GM19463 (cell line): ENCODE data around the gene BAG5.
"Not testable (repeated sequence)": the region's sequence is repeated elsewhere in the genome, so short reads cannot be mapped to it uniquely, and the experiment has no call there.

Source experiments
- ATAC-seq: cut with Tn5 transposase; IDR thresholded peaks from one replicate; pipeline ENCODE4 v1.9.1; 2021; ENCODE audit warnings: mild to moderate bottlenecking, moderate library complexity; ENCODE audit not compliant: unreplicated experiment

BAG5 gene

DNA sequence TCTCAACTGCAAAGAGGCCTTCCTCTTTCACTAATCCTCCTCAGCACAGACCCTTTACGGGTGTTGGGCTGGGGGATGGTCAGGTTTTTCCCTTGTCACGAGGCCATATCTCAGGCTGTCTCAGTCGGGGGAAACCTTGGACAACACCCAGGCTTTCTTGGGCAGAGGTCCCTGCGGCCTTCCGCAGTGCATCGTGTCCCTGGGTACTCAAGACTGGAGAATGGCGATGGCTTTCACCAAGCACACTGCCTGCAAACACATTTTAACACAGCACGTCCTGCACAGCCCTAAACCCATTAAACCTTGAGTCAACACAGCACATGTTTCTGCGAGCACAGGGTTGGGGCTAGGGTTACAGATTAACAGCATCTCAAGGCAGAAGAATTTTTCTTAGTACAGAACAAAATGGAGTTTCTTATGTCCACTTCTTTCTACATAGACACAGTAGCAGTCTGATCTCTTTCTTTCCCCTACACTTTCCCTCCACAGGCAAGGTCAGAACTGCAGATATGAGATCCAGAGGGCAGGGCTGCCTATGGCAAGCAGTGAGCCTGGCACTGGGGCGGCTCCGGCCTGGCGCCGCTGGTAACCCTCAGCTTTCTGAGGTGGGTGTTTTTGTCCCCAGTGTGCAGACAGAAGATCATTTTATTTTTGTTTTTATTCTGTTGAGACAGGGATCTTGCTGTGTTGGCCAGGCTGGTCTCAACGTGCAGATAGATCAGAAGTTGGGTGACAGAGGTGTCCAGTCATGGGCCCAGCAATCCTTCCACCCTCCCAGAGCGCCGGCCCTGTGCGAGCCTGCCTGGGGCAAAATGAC, 36.8 kb downstream of the BAG5 start:
- ATAC-seq: not testable (repeated sequence)

DNA sequence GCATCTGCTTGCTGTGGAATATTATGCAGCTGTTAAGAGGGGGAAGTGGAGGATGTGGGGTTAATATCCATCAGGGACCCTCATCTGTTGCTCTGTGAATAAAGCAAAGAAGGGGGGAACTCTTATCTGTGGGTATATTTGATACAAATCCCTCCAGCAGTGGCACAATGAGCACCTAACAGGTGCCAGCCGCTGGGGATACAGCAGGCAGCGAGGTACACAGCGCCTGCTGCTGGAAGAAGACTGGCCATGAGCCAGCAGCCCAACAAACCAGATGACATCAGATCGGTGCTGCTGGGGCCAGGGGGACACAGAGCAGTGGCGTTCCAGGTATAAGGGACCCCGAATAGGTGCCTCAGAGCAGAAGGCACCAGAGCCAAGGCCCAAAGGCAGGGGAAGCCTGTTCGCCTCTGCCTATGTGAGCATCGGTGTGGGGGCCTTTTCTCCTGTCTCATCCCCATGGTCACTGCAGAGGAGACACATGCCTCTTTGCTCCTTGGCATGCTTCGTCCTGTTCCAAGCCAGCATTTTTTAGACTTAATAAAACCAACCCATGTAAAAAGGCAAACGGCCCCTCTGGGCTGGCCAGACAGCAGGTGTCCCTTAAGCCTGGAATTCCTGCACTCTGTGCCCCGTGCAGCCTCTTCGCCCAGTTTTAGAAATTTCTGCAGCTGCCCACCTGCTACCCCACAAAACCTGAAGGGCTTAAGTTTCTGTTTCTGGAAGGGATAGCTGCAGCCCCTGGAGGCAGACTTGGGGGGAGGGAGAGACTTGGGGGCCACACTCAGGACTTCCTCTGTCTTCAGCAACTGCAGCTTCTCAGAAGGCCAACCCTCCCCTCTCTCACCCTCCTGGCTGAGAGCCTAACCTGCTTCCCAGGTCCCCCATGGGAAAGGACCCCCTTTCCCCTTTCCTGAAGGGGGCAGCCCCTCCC, 38.2 kb downstream of the BAG5 start:
- no peak for ATAC-seq

DNA sequence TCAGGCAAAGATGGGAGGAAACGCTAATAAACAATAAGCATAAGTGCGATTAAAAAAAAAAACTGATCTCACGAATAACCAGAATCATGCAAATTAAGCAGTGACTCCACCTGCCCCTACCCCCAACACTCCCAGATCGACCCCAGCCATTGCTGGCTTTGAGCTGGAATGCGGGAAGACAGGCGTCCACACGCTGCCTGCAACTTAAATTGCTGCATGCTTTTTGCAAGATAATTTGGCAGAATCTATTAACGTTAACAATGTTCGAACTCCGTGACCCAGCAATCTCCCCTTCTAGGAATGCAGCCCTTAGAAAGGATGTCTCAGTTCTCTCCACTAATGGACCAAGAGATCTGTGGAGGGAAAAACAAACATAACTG, 38.9 kb downstream of the BAG5 start:
- ATAC-seq: no peak

DNA sequence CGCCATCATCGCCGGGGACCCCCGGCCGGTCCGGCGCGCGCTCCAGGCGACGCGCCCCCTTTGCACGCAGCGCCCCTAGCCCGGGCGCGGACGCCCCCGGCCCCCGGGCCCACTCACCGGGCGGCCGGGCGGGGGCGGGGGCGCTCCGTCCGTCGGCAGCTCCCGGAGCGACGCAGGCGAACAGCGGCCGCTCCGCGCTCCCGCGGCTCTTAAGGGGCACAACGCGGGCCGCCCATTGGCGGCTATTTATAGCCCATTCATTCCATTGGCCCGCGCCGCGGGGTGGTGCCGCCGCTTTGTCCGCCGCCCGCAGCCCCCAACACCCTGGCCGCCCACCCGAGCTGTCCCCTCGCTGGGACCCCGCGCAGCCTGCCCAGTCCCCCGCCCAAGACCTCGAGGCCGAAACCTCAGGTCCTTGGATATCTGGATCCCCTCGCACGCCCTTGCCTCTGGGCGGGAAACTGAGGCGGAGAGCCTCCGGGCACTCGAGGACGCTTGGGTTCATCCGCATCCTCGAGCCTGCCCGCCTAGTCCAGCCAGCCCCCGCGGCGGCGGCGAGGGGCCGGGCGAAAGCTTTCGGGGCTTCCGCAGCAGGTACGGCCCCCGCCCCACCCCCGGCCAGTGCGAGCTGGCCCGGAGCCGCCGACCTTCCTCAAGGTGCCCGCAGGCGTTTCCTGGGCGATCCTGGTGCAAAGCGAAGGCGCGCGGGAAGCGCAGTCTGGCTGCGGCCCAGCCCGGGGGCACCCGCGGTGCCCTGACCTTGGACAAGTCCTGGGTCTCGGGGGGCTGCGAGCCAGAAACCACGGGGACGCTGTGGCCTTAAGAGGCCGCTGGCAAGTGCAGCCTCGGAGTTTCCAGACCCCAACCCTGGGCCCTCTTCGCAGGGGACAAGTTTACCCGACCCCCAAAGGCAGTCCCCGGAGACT, 39.5 kb downstream of the BAG5 start, which contains the start of gene CKB:
Gene CKB (minus strand): TSS at position 182 of the 926 bp plus-strand sequence. CDS start 337 bp downstream, outside the sequence.
- ATAC-seq: no peak

DNA sequence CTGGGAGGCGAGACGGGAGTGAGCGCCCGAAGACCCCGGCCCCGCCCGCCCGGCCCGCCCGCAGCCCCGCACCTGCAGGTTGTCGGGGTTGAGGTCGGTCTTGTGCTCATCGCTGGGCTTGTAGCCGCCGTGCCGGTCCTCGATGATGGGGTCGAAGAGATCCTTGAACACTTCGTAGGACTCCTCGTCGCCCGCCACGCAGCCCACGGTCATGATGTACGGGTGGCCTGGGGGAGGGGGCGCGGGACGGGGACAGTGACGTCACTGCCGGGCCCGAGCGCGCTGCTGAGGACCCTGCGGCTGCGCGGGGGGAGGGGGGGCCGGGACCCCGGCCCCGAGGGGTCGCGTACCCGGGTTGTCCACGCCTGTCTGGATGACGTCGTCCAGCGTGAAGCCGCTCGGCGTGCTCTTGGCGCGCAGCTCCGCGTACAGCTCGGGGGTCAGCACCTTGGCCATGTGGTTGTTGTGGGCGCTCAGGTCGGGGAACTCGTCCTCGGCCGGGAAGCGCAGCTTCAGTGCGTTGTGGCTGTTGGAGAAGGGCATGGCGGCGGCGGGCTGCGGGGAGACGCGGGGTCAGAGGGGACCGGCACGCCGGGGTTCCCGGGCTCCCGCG, 40.4 kb downstream of the BAG5 start:
- no peak for ATAC-seq

DNA sequence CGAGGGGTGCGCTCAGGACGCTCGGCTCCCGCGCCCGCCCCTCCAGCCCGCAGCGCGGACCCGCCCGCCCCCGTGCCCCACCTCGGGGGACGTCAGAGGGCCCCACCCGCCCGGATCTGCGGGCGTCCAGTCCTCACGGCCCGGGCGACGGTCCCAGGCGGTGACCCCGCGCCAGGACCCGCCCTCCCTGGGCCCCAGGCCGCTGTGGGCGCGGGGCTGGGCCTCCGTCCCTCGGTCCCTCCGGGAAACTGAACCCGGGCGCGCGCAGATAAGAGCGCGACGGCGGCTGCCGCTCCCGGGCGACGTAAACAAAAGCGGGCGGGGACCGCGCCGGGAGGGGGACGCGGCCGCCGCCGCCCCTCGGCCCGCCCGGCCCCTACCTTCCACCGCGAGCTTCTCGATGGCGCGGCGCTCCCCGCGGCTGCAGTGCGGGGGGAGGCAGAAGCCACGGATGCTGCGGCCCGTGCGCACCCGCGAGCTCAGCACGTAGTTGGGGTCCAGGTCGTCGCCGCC, 41.0 kb downstream of the BAG5 start:
- ATAC-seq: no peak

DNA sequence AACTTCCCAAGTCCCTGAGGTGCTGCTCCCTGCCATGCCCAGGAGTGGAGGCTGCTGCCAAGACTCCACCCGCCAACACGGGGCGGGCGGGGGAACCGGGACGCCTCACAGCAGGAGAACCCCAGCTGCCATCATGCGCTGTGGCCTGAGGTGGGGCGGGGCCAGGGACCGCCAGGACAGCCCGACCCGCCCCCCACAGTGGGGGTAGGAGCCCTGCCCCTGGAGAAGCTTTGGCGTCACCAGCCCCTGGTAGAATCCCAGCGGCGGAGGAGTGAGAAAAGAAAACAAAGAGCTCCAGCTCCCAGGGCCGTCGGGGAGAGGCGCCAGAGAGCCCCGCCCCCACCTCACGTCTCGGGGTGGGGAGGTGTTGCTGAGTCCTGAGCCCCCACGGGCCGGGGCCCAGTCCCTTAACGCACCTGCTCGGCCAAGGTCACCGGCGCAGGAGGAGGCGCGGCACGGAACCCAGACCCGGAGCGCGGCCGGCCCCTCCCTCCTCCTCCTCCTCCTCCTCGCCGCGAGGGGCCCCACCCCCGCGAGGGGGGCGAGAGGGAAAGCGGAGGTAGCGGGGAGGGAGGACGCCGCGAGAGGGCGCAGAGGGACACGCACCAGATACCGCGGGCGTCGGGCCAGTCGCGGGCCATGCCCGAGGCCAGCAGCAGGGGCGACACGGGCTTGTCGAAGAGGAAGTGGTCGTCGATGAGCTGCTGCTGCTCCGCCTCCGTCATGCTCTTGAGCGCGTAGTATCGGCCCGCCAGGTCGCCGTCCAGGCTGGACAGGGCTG, 41.6 kb downstream of the BAG5 start:
- no peak for ATAC-seq

DNA sequence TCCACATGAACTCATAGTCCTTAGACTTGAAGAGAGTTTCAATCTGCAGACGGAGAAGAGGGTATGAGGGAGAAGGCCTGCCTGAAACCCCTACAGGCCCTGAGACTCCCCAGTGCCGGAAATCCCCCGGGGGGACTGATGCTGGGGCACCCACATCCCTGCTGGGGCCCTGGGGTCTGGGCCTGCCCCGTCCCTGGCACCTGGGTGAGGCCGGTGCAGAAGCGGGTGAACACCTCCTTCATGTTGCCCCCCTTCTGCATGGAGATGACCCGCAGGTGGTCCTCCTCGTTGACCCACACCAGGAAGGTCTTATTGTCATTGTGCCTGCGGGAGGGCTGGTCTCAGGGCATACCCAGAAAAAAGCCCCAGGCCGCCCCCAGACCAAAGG, 42.2 kb downstream of the BAG5 start:
- ATAC-seq: no peak

DNA sequence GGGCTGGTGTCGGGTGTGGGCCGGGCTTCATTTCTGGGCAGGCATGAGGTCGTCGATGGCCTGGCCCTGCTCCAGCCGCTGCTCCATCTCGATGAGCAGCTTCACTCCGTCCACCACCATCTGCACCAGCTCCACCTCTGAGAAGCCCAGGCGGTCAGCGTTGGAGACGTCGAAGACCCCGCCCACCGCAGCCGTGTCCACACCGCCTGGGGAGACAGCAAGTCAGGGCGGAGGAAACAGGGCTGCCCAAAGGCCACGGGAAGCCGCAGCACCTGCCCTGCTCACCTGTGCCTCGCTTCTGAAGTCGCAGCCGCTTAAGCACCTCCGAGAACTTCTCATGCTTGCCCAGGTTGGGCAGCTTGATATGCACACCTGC, 42.6 kb downstream of the BAG5 start:
- no peak for ATAC-seq

DNA sequence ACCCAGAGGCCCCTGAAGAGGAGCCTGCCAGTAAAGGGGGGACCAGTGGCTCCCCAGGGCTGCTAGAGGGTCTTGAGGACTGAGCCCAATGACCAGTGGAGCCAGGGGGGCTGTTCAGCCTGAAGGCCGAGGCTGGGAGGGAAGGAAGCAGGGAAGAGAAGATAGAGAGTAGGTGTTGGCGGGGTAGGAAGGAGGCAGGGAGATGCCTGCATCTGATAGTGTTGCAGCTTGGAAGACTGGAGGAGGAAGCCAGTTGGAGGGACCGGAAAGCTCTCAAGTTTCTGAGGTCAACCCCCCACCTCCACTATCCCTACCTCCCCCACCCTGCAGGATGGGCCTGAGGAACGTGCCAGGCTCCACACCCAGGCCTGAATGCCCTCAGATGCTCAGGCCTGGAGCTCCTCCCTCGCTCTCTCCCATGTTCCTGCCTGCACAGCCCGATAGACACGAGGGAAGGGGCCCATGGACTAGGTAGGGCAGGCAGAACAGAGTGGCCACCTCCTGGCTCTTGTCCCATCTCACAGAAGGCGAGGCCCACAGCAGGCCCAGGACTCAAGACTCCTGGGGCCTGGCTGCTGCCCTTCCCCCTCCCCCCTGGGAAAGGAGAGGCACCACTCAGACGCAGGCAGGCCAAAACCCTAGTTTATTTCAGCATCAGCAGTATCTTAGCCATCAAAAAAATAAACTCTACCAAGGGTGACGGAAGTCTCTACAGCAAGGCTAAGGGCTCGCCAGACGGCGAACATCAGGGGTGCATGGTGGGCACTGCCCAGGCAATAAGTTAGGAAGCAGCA, 43.2 kb downstream of the BAG5 start:
- ATAC-seq: no peak

DNA sequence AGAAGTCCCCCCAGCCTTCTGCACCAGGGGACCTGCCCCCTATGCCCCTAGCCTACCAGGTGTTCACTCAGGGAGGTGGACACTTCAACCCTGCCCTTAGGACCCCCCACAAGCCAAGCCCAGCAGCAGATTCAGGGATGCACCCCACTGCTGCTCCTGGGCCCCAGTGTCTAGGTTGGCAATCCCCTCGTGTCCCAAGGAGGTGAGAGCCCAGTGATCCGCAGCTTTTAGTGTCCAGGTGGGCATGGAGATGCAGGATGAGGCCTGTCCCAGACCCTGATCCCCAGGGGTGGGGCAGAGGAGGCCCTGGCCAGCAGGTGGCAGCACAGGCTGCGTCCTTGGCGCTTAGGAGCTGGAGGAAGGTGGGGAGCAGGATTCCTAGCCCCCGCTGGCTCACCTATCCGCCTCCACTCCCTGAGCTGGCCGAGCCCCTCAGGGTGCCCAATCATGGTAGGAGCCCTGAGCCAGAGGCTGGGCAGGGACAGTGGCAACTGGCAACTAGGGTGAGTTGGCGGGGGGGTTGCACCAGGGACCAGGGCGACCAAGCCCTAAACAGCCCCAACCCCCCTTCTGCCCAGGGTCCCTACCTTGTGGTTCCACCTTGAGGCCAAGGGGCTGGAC, 43.9 kb downstream of the BAG5 start:
- ATAC-seq: no peak

DNA sequence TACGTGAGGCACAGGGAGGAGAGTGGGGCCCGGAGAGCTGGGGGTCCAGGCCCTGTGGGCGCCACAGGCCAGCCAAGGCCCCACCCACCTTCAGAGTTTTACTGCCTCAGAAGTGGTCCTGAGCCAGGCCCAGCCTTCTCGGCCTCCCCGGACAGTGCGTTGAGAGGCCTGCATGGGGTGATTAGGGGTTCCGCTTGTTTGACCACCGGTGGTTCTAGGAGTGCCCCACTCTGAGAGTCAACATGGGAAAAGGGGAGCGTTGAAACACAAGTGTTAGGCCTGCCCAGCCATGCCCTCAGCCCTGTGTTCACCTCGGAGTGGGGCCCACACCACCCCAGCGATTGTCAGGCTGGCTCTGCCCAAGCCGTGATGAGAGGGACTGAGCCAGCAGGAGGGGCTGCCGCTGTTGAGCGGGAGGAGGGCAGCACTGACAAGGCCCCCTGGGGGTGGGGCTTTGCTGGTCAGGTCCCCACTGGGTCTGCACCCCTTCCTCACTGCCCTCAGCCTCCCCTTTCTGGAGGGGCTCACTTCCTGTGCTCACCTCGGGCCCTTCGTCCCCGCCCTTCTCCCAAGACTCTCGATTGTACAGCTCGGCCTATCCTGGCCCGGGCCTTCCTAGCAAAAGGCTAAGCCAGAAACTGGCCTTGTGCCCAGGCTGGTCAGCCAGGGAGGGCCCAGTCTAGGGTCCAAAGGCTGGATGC, 44.6 kb downstream of the BAG5 start:
- ATAC-seq: no peak

DNA sequence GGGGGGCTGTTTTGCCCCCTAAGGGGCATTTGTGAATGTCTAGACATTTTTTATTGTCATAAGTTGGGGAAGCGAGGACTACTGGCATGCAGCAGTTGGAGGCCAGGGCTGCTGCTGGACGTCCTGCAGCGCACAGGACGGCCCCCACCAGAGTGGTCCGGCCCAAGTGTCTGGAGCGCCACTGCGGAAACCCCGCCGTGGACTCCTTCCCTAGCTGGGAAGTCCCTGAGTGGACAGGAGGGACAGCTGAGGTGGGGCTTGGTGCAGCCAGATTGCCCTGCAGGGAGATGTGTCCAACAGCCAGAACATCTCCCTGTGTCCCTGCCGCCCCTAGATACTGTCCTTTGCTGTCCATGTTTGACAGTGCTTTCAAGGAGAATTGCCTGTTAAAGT, 45.3 kb downstream of the BAG5 start:
- no peak for ATAC-seq

DNA sequence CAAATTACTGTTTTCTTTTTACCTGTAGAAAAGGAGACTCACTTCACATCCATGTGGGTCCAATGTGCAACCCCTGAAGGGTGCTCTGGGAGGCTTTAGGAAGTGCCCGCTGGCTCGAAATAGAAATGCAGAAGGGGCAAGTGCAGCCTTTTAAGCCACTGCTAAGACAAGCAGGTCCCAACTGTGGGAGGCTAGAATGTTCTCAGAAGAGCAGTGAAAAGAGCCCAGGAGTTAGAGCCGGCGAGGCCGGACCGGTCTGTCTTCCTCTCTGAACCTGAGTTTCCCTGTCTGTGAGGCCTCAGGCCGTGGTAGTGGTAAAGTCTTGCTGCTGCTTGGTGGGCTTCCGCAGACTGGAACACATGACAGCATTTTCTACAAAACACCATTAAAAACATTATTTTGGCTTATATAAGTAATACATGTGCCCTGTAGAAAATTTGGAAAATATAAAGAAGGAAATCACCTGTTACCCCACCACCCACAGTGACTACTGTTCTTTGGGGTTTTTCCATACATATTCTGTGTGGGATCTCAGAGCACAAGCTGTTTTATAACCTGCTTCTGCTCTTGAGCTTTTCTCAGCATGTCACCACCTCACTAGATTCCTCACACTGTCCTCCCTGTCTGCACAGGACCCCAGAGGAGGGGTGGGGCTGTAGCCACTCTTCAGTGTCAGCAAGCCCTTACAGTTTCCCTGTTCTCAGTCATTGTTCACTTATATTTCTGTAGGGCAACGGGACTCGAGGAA, 45.9 kb downstream of the BAG5 start:
- ATAC-seq: no peak

DNA sequence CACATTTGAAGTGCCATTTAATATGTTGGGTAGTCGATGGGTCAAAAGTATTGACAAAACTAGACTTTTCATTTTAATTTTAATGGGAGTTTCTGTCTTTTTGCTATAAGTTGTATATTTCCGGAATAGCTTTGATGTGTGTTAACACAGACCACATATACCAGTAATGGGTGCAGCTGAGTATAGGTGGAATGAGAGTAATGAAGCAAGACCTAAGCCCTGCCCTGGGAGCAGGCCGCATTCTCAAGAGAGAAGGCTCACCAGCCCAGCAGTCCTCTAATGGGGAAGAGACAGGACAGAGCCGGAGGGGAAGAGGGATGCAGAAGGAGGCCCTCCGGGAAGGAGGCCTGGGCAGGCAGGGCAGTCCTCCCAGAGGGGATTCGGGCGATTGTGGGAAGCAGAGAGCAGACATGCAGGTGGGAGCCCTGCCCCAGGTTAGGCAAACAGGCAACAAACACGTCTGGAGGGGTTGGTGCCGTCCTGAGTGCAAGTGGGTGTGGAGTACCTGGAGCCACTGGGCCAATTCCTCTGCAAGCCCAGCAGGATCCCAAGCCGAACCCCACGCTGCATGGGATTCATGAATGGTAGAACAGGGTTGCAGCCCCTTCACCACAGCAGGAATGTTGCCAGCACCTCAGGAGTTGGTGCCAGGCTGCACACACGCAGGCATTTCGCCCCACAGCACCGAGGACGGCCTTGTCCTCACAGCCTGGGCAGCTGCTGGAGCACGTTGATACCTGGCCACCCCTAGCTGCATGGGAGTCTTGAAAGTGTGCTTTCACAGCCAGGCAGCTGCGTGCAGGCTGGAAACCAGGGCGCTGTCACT, 47.6 kb downstream of the BAG5 start:
- ATAC-seq: no peak
